HG03432 (cell line): ENCODE results near the gene PLXNC1.

ENCODE experiments used
- ATAC-seq: cut with Tn5 transposase; IDR thresholded peaks from one replicate; pipeline ENCODE4 v1.9.1; 2021; ENCODE audit warnings: mild to moderate bottlenecking, moderate library complexity; ENCODE audit not compliant: unreplicated experiment

Gene PLXNC1

GRCh38 chr12:94133964-94134795 lies 14.2 kb upstream of the PLXNC1 start:
- peak; percentile 60 for ATAC-seq

- ATAC-seq: no peak
Observed at GRCh38 chr12:94135896-94136295, 12.5 kb upstream of the PLXNC1 start.

- ATAC-seq: no peak
Observed at GRCh38 chr12:94139816-94140215, 8.6 kb upstream of the PLXNC1 start.

GRCh38 chr12:94140556-94140955 lies 7.8 kb upstream of the PLXNC1 start:
- ATAC-seq: peak; percentile 48

- no peak for ATAC-seq
Observed at GRCh38 chr12:94141004-94141764, 7.2 kb upstream of the PLXNC1 start.

GRCh38 chr12:94141892-94142291 lies 6.5 kb upstream of the PLXNC1 start:
- no peak for ATAC-seq

- no peak for ATAC-seq
Observed at GRCh38 chr12:94143438-94143837, 4.9 kb upstream of the PLXNC1 start.

GRCh38 chr12:94143951-94144350 lies 4.4 kb upstream of the PLXNC1 start:
- ATAC-seq: no peak

- no peak for ATAC-seq
Observed at GRCh38 chr12:94144781-94145180, 3.6 kb upstream of the PLXNC1 start.

- no peak for ATAC-seq
Observed at GRCh38 chr12:94145191-94145983, 3.0 kb upstream of the PLXNC1 start.

GRCh38 chr12:94146166-94146936 lies 2.0 kb upstream of the PLXNC1 start:
- ATAC-seq: no peak

GRCh38 chr12:94147387-94147990 lies 888 bp upstream of the PLXNC1 start:
- no peak for ATAC-seq

GRCh38 chr12:94148739-94149118 lies 352 bp downstream of the PLXNC1 start:
- peak; percentile 13 for ATAC-seq

- peak; percentile 40 for ATAC-seq
Observed at GRCh38 chr12:94149119-94149780, 873 bp downstream of the PLXNC1 start.

GRCh38 chr12:94149781-94150239 lies 1.4 kb downstream of the PLXNC1 start:
- peak; percentile 1 for ATAC-seq

GRCh38 chr12:94150240-94151121 lies 2.1 kb downstream of the PLXNC1 start:
- peak; percentile 11 for ATAC-seq

- no peak for ATAC-seq
Observed at GRCh38 chr12:94151582-94151981, 3.2 kb downstream of the PLXNC1 start.

- ATAC-seq: no peak
Observed at GRCh38 chr12:94152292-94153078, 4.1 kb downstream of the PLXNC1 start.
